Fibroblast of gingiva (primary cell): ENCODE measurements around the gene MBP.
A peak's percentile ranks its signal among the peaks of the same experiment; 100 is the strongest.

Source experiments
- DNase-seq: peaks from one replicate; pipeline ENCODE4 v3.0.0-alpha.2; 2011; ENCODE audit warnings: low read depth

The MBP gene

GRCh38 chr18:77114415-77115191 is 18.0 kb downstream of the MBP start:
- DNase-seq, result peak; percentile 98

- no peak for DNase-seq
Measured at GRCh38 chr18:77114152-77114414, 18.5 kb downstream of the MBP start.

- DNase-seq, result no peak
Measured at GRCh38 chr18:77113361-77114151, 19.0 kb downstream of the MBP start.

GRCh38 chr18:77112747-77113092 is 19.9 kb downstream of the MBP start:
- no peak for DNase-seq

GRCh38 chr18:77111951-77112746 is 20.4 kb downstream of the MBP start:
- DNase-seq, result no peak

GRCh38 chr18:77111449-77111848 is 21.1 kb downstream of the MBP start:
- DNase-seq, result no peak

- DNase-seq, result no peak
Measured at GRCh38 chr18:77110936-77111335, 21.6 kb downstream of the MBP start.

GRCh38 chr18:77110400-77110799 is 22.2 kb downstream of the MBP start:
- DNase-seq, result no peak

- DNase-seq, result no peak
Measured at GRCh38 chr18:77109648-77110019, 22.9 kb downstream of the MBP start.

- no peak for DNase-seq
Measured at GRCh38 chr18:77108821-77109647, 23.5 kb downstream of the MBP start.

GRCh38 chr18:77108001-77108692 is 24.4 kb downstream of the MBP start:
- DNase-seq, result peak; percentile 93

- no peak for DNase-seq
Measured at GRCh38 chr18:77107292-77107691, 25.3 kb downstream of the MBP start.

GRCh38 chr18:77106331-77106730 is 26.3 kb downstream of the MBP start:
- DNase-seq, result no peak

- DNase-seq, result no peak
Measured at GRCh38 chr18:77105680-77106079, 26.9 kb downstream of the MBP start.

GRCh38 chr18:77105028-77105427 is 27.6 kb downstream of the MBP start:
- no peak for DNase-seq

- DNase-seq, result no peak
Measured at GRCh38 chr18:77103991-77104531, 28.5 kb downstream of the MBP start.

GRCh38 chr18:77103187-77103850 is 29.3 kb downstream of the MBP start:
- DNase-seq, result peak; percentile 53

GRCh38 chr18:77102259-77103040 is 30.1 kb downstream of the MBP start:
- DNase-seq, result peak; percentile 94

GRCh38 chr18:77101410-77102258 is 30.9 kb downstream of the MBP start:
- peak; percentile 88 for DNase-seq
